CD4-positive, alpha-beta T cell treated with Interleukin-15 for 1 hour (primary cell): ENCODE results near the gene DHRS2.
"Not testable (repeated sequence)": the region's sequence is repeated elsewhere in the genome, so short reads cannot be mapped to it uniquely, and the experiment has no call there.

Experiments used
- DNase-seq: peaks from one replicate; pipeline ENCODE4 v3.0.0-alpha.2; 2020

DHRS2 gene, protein sequence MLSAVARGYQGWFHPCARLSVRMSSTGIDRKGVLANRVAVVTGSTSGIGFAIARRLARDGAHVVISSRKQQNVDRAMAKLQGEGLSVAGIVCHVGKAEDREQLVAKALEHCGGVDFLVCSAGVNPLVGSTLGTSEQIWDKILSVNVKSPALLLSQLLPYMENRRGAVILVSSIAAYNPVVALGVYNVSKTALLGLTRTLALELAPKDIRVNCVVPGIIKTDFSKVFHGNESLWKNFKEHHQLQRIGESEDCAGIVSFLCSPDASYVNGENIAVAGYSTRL

DNA sequence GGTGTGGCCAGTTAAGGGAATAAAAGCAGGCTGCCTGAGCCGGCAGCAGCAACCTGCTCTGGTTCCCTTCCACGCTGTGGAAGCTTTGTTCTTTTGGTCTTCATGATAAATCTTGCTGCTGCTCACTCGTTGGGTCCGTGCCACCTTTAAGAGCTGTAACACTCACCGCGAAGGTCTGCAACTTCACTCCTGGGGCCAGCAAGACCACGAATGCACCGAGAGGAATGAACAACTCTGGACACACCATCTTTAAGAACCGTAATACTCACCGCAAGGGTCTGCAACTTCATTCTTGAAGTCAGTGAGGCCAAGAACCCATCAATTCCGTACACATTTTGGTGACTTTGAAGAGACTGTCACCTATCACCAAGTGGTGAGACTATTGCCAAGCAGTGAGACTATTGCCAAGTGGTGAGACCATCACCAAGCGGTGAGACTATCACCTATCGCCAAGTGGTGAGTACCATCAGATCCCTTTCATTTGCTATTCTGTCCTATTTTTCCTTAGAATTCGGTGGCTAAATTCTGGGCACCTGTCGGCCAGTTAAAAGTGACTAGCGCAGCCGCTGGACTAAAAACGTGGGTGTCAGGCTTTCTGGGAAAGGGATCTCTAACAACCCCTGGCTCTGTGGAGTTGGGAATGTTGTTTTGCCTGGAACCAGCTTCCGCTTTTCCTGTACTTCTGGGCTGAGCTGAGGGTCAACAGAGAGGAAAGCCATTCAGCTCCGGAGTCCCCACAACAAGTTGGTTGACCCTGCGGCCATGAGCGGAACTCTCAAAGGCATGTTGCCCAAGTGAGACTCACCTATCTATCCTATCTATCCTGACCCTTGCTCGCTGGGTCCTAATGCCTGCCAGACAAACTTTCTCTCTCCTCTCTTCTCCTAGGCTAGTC is at the start of gene DHRS2:
Gene DHRS2 (plus strand): TSS at position 48 of the 895 bp plus-strand sequence. CDS start 2,501 bp downstream, outside the sequence.
- DNase-seq, result no peak

DNA sequence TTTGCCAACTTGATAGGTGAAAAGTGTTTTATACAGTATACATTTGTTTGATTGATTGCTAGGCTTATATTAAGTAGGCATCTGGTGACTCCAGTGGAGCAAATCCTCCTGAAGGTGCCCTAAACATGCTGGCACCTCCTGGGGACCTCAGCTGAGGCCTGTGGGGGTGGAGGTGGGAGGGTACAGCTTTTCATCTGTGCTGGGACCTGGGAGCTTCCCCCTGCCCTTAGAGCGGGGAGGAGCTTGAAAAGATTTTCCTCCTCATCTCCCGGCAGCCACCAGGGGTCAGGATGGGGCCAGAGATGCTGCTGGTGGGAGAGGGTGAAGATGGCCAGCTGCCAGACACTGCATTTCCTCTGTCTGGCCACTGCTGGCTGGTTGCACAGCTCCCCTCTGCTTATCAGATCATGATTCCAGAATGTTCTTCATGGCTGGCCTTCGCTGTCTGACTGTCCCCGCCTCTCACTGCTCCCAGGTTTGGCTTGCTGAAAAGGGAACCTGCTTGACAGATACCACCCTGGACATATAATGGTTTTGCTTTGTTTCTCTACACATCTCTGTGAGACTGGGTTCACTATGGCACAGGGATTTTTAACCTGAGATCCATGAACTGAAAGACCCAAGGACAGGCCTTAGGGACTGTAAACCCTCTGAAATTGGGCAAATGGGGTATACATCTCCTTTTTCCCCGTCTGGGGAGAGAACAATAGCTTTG is 47.1 kb upstream of the DHRS2 start:
- DNase-seq, result peak; percentile 84

DNA sequence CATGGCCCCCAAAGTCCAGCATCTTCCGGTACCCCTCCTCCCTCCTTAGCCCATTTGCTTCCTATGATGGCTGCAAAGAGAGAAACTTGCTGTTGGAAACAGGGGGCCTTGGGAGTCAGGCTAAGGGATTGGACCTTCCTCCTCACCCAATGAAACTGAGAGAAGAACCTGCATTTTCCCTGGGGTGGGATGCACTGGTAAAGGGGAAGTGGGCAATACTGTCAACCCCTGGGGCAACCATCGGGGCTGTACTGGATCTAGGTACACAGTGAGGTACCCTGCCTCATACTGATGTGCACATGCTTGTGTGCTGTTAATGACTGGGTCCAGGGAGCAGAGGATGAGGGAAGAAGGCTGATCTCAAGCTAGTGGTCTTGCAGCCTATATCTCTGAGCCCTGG is 46.6 kb upstream of the DHRS2 start:
- no peak for DNase-seq

DNA sequence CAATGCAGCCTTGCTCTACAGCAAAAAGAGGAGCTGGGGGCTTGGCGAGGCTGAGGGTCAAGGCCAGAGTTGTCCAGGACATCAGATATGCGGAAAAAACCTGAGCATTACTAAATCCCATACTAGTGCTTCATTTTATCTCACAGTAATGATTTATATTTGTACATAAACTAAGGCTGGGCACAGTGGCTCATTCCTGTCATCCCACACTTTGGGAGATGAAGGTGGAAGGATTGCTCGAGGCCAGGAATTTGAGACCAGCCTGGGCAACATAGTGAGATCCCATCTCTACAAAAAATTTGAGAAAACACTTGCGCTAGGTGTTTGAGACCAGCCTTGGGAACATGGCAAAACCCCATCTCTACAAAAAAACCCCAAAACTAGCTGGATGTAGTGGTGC is 46.0 kb upstream of the DHRS2 start:
- DNase-seq, result no peak

DNA sequence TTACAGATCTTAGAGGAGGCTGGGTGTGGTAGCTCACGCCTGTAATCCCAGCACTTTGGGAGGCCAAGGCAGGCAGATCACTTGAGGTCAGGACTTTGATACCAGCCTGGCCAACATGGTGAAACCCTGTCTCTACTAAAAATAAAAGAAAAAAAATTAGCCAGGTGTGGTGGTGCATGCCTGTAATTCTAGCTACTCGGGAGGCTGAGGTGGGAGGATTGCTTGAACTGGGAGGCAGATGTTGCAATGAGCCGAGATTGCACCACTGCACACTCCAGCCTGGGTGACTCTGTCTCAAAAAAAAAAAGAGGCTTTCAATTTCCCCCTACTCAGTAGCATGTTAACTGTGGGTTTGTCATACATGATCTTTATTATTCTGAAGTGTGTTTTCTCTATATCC is 42.0 kb upstream of the DHRS2 start:
- not testable (repeated sequence) for DNase-seq

DNA sequence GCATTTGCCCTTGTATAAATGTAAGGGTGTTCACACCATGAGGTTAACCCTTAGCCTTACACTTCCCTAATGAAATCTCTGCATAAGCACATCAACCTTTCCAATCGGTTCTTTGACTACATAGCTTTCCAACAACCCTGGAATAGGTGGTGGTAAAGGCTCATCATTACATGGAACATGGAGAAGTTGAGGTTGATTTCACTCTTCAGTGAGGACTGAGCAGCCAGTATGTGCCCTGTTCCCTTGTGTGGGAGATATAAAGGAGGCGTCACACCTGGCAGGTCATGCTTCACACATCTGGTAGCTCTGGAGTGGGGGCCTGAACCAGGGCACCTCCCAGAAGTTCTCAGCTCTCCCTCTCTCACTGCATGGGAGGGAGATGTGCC is 35.8 kb upstream of the DHRS2 start:
- no peak for DNase-seq

DNA sequence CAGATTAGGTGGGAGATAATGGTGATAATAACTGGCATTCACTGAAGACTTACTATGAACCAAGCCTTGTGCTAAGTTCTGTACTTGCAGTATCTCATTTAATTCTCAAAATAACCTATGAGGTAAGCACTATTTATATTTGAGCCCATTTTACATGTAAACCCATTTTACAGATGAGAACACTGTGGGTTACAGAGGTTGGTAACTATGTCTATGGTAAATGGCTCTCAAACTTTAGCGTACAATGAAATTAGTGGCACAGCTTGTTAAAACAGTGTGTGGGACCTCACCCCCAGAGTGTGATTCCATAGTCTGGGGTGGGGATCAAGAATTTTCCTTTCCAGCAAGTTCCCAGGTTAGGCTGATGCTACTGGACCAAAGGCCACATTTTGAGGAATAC is 35.4 kb upstream of the DHRS2 start:
- DNase-seq, result no peak

DNA sequence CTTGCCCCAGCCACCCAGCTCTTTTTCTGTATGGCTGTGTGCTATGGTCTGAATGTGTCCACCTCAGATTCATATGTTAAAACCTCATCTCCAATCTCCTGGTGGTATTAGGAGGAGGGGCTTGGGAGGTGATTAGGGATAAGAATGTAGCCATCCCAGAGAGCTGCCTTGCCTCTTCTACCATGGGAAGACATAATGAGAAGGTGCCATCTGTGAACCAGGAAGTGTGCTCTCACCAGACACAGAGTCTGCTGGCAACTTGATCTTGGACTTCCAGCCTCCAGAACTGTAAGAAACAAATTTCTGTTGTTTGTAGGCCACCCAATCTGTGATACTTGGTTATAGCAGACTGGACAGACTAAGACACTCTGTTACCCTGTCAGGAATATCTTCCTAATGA is 34.7 kb upstream of the DHRS2 start:
- no peak for DNase-seq

DNA sequence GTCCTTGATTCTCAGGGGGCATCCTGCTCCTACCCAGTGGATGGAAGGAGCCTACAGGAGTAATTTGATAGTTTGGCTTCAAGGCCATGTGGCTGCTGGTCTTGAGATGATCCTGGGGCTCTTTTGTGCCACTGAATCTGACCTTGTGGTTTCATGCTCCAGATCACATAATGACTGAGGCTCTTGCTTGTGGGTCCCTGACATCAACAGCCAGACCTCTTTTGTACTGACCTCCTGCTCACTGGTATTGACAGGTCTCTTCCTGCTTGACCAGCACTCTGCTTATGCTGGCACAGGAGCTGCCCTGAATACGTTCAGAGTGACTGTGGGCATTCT is 34.4 kb upstream of the DHRS2 start:
- DNase-seq, result no peak

DNA sequence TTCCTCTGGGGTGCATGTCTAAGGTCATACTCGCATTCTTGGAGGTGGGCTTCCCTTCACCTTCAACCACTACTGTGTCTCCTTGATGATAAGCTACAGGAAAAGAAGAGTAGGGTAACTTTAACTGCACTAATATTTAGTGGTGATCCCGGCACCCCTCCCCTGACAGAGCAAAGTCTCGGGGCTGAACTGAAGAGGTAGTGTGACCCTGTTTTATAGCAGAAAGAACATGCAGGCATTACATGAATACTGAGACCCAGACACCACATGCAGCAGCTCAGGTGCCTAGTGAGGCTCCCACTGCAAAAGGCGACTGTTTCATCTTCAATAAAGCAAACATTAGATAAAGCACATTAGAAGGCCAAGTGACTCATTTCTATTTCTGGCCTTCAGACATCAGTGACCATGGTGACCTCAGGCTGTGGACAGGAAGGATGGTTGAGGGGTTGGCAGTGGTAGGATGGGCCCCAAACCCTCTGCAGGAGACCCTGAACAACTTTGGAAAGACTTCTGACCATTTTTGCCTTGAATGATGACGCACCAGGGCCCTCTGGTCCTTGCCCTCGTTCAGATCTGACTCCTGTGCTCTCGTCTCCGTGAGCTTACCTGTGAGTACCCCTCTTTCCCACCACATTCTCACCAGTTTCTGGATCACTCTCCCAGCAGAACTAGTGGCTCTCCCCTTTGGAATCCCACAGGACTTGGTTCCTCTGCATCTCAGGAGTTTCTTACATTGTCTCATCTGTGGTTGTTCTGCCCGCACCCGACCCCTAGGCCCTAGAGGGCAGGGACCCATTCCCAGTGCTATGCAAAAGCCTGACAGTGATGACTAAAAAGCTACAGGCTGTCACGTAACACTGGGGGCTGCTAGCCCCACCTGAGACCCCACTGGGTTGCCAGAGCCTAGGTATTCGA is 33.7 kb upstream of the DHRS2 start:
- DNase-seq, result no peak

DNA sequence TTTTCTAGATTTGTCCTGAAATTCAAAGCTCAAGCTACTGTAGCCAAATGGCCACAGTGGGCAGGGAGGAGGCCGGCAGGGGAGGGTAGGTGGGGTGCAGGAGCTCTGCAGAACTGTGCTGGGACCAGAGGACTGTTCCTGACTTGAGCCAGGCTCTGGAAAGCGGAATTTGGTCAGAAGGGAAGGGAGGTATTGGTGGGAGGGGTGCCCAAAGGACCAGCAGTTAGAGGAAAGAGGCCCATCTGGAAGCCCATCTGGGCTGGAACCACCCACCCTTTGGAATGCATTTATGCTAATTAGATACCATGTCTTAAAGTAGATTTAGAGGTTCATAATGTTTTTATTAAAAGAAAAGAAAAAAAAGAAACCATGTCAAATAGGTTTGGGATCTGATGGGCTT is 33.1 kb upstream of the DHRS2 start:
- DNase-seq, result no peak

DNA sequence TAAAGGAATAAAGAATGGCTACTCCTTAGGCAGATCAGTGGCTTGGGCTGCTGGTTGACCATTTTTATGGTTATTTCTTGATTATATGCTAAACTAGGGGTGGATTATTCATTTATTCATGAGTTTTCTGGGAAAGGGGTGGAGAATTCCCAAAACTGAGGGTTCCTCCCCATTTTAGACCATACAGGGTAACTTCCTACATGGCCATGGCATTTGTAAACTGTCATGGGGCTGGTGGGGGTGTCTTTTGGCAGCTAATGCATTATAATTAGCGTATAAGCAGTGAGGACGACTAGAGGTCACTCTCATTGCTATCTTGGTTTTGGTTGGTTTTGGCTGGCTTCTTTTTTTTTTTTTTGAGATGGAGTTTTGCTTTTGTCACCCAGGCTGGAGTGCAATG is 32.0 kb upstream of the DHRS2 start:
- no peak for DNase-seq

DNA sequence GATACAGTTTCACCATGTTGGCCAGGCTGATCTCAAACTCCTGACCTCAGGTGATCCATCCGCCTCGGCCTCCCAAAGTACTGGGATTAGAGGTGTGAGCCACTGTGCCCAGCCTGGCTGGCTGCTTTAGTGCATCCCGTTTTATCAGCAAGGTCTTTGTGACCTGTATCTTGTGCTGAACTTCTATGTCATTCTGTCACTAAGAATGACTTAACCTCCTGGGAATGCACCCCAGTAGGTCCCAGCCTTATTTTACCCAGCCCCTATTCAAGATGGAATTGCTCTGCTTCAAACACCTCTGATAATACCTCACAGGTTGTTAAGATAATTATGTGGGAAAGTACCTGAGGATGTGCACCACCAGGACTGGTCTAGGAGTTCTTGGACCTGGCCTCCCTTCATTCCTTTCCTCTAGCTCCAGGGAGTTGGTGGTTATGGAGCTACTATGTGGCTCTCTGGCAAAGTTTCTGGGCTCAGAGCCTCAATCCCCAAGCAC is 31.4 kb upstream of the DHRS2 start:
- DNase-seq, result no peak

DNA sequence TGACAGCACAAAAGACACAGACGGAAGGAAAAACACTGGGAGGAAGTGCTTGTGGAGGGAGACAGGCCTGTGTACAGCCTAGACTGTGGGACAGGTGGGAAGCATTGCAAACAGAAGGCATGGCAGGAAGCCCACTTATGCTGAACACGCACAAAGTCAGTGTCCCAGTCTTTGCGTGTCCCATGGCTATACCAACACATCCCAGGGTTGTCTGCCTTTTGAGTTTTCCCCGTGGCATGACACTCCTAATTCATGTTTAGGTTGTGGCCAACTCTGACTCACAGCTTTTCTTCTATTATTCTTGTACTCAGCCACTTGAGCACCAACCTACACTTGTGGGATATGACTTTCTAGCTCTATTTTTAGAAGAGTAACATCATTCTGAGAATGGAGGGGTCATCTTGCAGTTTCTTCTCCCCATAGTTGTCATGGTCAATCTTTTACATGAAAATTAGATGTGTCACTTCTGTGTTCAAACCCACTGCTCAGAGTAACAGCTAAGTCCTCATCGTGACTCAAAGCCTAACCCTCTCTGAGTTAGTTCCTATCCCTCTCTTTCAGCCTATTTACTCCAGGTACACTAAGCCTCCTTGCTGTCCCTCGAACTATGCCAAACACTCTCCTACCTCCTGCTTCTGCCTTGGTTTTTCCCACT is 30.1 kb upstream of the DHRS2 start:
- no peak for DNase-seq

DNA sequence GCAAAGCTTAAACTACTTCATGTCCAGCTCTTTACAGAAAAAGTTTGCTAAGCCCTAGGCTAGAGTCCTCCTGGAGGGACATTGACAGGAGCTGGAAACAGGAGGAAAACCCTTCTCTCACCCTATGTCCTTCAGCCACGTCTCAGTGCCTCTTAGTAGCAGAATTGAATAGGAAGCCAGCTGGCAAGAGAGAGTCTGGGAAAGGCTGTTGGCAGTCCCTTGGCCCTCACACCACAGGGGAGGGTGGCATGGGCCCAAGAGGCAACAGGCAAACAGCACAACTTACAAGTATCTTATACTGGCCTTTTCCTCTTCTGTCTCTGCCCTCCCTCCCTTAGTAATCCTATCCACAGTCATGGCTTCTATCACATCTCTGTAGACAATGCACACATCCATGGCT is 27.7 kb upstream of the DHRS2 start:
- no peak for DNase-seq

DNA sequence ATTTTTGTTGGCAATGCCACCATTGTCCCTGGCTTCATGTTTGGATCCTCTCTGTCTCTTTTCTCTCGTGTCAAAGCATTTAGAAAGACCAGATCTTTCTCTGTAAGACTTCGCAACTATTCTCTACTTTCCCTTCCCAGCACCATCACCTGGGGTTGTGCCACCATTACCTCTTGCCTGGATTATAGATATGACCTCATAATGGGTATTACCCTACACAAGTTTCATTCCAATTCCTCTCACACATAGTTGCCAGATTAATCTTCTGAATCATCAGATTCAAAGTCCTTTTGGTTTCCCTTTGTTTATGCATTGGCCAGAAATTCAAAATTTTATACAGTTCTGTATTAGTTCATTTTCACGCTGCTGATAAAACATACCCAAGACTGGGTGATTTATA is 27.2 kb upstream of the DHRS2 start:
- no peak for DNase-seq

DNA sequence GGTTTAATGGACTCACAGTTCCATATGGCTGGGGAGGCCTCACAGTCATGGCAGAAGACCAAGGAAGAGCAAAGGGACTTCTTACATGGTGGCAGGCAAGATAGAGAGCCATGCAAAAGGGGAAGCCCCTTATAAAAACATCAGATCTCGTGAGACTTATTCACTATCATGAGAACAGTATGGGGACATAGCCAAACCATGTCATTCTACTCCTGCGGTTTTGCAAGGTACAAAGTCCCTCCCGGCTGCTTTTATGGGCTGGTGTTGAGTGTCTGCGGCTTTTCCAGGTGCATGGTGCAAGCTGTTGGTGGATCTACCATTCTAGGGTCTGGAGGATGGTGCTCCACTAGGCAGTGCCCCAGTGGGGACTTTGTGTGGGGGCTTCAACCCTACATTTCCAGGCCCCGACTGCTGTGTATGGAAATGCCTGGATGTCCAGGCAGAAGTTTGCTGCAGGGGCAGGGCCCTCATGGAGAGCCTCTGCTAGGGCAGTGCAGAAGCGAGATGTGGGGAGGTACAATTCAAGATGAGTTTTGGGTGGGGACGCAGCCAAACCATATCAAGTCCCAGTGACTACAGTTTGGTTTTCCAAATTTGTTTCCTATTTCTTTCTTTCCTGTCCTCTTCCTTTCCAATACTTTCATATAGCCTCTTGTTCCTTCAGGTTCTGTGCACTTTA is 26.6 kb upstream of the DHRS2 start:
- not testable (repeated sequence) for DNase-seq

DNA sequence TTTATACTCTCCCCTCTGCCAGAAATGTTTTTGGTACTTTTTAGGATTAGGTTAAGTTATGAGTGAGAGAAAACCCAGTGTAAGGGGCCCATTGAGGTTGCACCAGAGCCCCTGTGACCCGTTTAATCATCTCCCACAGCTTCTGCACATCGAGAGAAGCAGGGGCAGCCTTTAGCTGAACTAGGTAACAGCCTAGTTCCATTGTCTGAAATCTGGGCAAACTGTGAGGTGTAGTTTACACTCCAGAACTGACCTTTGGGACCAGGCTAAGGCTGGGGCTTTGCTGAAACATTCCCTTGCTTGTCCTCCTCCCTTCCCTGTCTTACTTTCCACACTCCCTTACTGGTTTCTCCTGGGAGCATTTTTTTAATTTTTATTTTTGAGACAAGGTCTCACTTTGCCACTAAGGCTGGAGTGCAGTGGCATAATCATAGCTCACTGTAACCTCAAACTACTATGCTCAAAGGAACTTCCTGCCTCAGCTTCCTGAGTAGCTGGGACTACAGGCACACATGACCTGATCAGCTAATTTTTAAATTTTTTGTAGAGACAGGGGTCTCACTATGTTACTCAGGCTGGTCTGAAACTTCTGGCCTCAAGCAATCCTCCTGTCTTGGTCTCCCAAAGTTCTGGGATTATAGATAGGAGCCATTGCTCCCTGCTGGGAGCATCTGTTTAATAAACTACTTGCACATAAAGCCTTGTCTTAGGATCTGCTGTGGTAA is 25.9 kb upstream of the DHRS2 start:
- no peak for DNase-seq

DNA sequence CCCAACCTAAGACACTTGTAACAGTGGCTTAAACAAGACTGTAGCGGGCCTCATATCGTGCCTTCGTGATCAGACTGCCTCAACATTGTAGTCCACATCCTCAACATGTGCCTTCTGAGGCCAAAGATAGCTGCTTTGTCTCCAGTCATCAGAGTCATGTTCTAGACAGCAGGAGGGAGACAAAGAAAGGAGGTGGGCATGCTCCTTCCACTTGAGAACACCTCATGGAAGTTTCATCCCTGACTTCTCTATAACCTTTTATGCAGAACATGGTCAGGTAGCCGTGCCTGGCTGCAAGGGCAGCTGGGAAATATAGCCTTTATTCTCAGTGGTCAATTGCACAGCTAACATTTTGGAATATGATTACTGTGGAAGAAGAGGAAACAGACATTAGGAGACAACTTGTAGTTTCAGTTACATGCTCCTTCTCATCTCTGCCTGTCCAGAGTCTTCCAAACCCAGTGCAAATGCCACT is 25.3 kb upstream of the DHRS2 start:
- DNase-seq, result no peak

DNA sequence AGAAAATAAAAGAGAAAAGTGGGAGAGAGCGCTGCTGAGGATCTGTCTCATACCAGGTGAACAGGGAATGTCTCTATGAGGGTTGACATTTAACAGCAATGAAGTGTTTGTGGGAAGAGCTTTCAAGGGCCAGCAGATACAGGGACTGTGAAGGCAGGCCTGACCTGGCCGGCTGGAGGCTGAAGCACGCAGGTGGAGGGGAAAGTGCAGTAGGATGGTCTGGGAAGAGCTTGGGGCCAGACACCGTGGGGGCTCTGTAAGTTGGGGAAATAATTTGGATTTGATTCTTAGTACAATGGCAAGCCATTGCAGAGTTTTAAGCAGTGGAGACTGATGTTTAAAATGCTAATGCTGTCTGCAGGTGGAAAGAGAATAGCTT is 23.8 kb upstream of the DHRS2 start:
- DNase-seq, result no peak

DNA sequence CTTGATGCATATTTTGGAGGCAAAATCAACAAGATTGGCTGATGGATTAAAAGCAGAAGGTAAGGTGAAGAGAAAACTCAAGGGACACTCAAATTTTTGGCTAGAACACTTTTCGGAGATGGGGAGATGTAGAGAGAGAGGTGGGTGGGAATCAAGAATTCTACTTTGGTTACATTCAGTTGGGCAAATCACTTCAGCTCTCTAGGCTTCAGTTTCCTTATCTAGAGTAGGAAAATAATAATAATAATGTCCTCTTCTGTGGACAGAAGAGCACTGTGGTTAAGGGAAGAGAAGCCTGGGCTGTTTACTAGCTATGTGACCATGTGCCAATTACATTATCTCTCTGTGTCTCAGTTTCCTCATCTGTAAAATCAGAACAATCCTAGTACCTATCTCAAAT is 23.4 kb upstream of the DHRS2 start:
- DNase-seq, result no peak
